Ascending aorta (tissue), 2 donors: Measurements from ENCODE around the gene TCF23. TPM values are rescaled to one million over a fixed set of nuclear protein-coding genes. Genes with fewer than 3 reads are reported as not detected.

ENCODE experiments used
- DNase-seq, 2 donors: peaks; one replicate each; pipeline ENCODE4 v3.0.0-alpha.2; 2019; ENCODE audit warnings: low spot score in 2 of 2
- H3K27ac ChIP-seq, 2 donors: fragments of 200-600 bp; sonication (generic); one replicate each; pipeline ENCODE4 v1.5.1; 2016 to 2017; ENCODE audit warnings: mild to moderate bottlenecking in 1 of 2
- H3K27me3 ChIP-seq: fragments of 200-600 bp; sonication (generic); one replicate; pipeline ENCODE4 v1.5.1; 2017
- H3K36me3 ChIP-seq, 2 donors: fragments of 200-600 bp; sonication (generic); one replicate each; pipeline ENCODE4 v1.5.1; 2016
- H3K4me1 ChIP-seq, 2 donors: fragments of 200-600 bp; sonication (generic); one replicate each; pipeline ENCODE4 v1.5.1; 2016 to 2017; ENCODE audit warnings: mild to moderate bottlenecking in 1 of 2
- H3K4me3 ChIP-seq, 2 donors: fragments of 200-600 bp; sonication (generic); one replicate each; pipeline ENCODE4 v1.5.1; 2016 to 2017; ENCODE audit warnings: mild to moderate bottlenecking in 1 of 2
- H3K9me3 ChIP-seq, 2 donors: fragments of 200-600 bp; sonication (generic); one replicate each; pipeline ENCODE4 v1.5.1; 2016
- CTCF ChIP-seq, 3 experiments: fragments of 200-600 bp in 2 of 3; fragments of 450-650 bp in 1 of 3; sonication (generic) in 2 of 3; IDR thresholded peaks; one replicate each; pipeline ENCODE4 v1.5.1; 2016 to 2019; ENCODE audit warnings: antibody characterized with exemption in 3 of 3, mild to moderate bottlenecking in 1 of 3, moderate library complexity in 1 of 3
- intact Hi-C: fragments of 100-400 bp; cut with DNase I; formaldehyde crosslinking; loops from one replicate; pipeline ENCODE4 v1.15.1; 2023
- total RNA-seq: library from RNA; depleted of rRNA; stranded (reverse); fragments of >200 nt; gene quantifications from one replicate; pipeline ENCODE4 v1.1.0, GENCODE V29; 2016

Gene TCF23
- not detected for total RNA-seq

DNA sequence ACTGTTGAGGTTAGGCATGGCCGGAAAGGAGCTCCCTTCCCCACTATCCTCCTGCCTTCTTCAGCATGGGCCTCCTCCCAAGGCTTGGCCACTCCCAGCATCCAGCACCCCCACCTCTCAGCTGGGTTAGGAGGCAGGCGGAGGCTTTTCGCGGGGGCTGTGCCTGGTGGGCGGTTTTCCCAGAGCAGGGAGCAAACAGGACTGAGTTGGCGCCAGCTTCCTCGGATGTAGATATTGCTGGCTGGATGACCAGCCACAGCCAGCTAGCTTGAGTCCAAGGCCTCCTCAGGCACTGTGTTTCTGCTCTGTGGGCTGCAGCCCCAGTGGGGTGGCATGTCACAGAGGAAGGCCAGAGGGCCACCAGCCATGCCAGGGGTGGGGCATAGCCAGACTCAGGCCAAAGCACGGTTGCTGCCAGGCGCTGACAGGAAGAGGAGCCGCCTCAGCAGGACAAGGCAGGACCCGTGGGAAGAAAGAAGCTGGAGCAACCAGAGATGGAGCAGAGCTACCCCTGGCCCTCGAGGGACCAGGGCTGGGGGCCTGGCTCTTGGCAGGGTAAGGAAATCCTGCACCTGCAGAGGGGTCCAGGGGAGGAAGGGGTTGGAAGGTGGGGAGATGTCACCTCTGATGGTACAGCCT, at the start of gene TCF23:
TSS of gene TCF23 (plus strand) at position 204 of the 639 bp plus-strand sequence. CDS start at position 334, 130 bp downstream.
- intact Hi-C loops: no loop called here
- no peaks in the 10 kb centered on the region for H3K9me3 ChIP-seq
- H3K36me3 ChIP-seq: no peaks in the 10 kb centered on the region
- no peak within 1 kb of the TSS for H3K27ac ChIP-seq
- no peak for DNase-seq
- no peak for TF ChIP-seq CTCF (IDR thresholded peaks at IDR 0.05)
- no peaks in the 10 kb centered on the region for H3K27me3 ChIP-seq
- no peak within 1 kb of the TSS for H3K4me3 ChIP-seq
- H3K4me1 ChIP-seq: no peaks in the 10 kb centered on the region

DNA sequence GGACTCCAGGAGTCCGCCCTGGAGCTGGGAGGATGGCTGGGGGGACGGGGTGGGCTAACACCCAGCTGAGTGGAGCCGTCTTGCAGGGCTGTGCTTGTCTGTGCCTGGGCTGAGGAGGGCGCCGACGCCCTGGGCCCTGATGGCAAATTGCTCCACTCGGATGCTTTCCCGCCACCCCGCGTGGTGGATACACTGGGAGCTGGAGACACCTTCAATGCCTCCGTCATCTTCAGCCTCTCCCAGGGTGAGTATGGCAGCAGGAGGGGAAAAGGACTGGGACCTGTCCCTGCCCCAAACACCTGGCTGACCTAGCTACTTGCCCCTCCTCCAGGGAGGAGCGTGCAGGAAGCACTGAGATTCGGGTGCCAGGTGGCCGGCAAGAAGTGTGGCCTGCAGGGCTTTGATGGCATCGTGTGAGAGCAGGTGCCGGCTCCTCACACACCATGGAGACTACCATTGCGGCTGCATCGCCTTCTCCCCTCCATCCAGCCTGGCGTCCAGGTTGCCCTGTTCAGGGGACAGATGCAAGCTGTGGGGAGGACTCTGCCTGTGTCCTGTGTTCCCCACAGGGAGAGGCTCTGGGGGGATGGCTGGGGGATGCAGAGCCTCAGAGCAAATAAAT, 49.4 kb upstream of the TCF23 start:
- no peak for DNase-seq
- Histone ChIP-seq H3K27ac (no peak overlapping the region), H3K4me1 (peaks cover 4 to 10% of the 10 kb centered on the region in 2 donors), H3K9me3 (no peaks in the 10 kb centered on the region), H3K36me3 (peaks cover 0 to 4% of the 10 kb centered on the region in 2 donors), H3K27me3 (no peaks in the 10 kb centered on the region), H3K4me3 (no peak overlapping the region)
- intact Hi-C loops: loop anchor here (1.0 to 2.0 kb wide), 2 partner anchors 91 to 181 kb away; no protein-coding TSS in a partner anchor
- no peak for TF ChIP-seq CTCF (IDR thresholded peaks at IDR 0.05)

DNA sequence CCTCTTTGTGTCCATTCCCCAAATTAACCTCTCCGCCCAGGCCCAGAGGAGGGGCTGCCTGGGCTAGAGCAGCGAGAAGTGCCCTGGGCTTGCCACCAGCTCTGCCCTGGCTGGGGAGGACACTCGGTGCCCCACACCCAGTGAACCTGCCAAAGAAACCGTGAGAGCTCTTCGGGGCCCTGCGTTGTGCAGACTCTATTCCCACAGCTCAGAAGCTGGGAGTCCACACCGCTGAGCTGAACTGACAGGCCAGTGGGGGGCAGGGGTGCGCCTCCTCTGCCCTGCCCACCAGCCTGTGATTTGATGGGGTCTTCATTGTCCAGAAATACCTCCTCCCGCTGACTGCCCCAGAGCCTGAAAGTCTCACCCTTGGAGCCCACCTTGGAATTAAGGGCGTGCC, 48.8 kb upstream of the TCF23 start:
- H3K27me3 ChIP-seq: no peaks in the 10 kb centered on the region
- no peak for TF ChIP-seq CTCF (IDR thresholded peaks at IDR 0.05)
- H3K36me3 ChIP-seq: peaks cover 0 to 4% of the 10 kb centered on the region in 2 donors
- H3K4me1 ChIP-seq: peaks cover 4 to 10% of the 10 kb centered on the region in 2 donors
- DNase-seq: no peak
- no peaks in the 10 kb centered on the region for H3K9me3 ChIP-seq
- no peak overlapping the region for H3K4me3 ChIP-seq
- H3K27ac ChIP-seq: no peak overlapping the region
- intact Hi-C loops: no loop called here

DNA sequence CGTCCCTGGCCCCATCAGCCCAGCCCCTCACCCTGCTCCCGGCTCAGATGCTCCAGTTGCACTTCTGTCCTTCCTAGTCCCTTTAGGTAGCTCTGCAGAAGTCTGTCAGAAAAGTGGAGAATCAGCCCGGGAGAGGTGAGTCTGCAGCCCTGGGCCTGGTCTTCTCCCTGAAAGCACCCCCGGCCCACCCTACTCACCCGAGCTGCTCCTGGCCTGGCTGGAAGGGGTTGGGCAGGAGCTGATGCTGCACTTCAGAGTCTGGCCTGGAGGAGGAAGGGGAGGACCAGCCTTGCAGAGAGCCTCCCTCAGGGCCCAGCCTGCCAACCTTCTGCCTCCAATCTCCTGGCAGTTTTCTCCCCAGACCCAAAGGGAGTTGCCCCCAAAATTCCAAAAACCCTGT, 46.5 kb upstream of the TCF23 start:
- Histone ChIP-seq H3K27ac (no peak overlapping the region), H3K4me1 (no peaks in the 10 kb centered on the region), H3K36me3 (peaks cover 0 to 4% of the 10 kb centered on the region in 2 donors), H3K9me3 (no peaks in the 10 kb centered on the region), H3K27me3 (no peaks in the 10 kb centered on the region), H3K4me3 (no peak overlapping the region)
- DNase-seq: no peak
- intact Hi-C loops: no loop called here
- no peak for TF ChIP-seq CTCF (IDR thresholded peaks at IDR 0.05)

GRCh38 chr2:27105981-27106380, 42.8 kb upstream of the TCF23 start:
- H3K36me3 ChIP-seq: no peaks in the 10 kb centered on the region
- no peak for DNase-seq
- no peak for TF ChIP-seq CTCF (IDR thresholded peaks at IDR 0.05)
- H3K9me3 ChIP-seq: no peaks in the 10 kb centered on the region
- no peak overlapping the region for H3K27ac ChIP-seq
- intact Hi-C loops: no loop called here
- H3K4me3 ChIP-seq: no peak overlapping the region
- H3K27me3 ChIP-seq: no peaks in the 10 kb centered on the region
- no peaks in the 10 kb centered on the region for H3K4me1 ChIP-seq
